HG02970 (cell line): ENCODE measurements around the gene FAT1.

Source experiments
- ATAC-seq: cut with Tn5 transposase; IDR thresholded peaks from one replicate; pipeline ENCODE4 v1.9.1; 2021; ENCODE audit warnings: mild to moderate bottlenecking, moderate library complexity, moderate number of reproducible peaks; ENCODE audit not compliant: unreplicated experiment, low FRiP score

FAT1 gene

GRCh38 chr4:186627226-186627865, 96.3 kb downstream of the FAT1 start:
- ATAC-seq, result no peak

DNA sequence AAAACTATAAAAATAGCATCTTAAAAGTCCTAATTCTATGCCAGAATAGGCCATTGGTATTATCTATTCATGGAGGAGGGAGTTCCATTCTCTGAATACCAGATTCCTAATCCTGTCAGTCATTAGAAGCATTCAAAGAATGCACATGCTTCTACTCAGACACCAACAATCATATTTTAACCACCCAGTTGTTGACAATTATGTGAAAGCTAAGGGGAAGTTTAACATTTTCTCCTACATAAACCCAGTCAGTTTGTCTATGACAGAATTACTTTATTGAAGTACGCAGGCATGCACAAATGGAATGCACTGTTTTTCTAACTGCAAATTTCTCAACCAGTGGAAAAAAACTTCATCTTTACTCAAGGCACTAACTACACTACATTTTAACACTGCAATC, 98.7 kb downstream of the FAT1 start:
- ATAC-seq, result no peak

- no peak for ATAC-seq
These were observed 100.1 kb downstream of the FAT1 start for GRCh38 chr4:186623546-186623945.

DNA sequence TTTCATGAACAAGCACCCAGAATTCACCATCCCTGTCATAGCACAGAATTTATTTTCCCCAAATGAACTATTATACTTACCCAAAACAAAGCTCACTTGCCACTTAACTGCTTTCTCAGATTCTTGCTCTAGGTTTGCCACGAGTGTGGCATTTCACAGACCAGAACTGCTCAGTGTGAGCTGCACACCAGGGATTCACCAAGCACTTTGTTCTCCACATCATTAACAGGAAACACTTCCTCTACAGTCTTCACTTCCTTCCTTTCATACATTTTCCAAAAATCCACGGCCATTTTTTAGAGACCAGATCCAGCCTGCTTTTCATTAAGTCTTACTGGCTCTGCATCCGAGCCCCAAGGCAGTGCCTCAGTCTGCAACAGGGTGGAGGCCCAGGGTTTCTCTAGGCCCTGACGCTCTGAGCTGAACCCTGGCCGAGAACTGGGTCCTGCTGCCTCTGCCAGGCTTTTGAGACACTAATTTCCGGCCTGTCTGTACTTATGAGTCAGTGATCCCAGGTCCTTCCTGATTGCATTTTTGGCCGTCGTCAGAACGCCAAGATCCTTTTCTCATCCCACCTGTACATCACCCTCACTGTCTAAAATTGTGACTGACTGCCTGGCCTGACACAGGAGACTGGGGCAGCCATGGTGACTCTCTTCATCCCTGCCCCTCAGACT, 100.7 kb downstream of the FAT1 start:
- ATAC-seq, result no peak

GRCh38 chr4:186621959-186622553, 101.6 kb downstream of the FAT1 start:
- no peak for ATAC-seq

DNA sequence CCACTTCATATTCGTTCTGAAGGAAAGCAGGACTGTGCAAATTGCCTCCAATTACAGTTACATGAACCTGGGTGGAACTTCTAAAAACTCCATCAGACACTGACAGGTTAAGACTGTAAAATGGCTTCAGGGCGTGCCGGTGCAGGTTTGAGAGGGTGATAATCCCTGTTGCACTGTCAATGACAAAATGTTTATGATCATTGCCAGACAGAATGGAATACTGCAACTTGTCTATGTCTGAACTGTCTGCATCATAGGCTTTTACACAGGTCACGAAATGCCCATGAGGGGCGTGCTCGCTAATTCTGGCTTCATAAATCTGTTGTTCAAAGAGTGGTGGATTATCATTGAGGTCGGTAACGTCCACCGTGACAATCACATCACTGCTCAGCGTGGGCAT, 104.6 kb downstream of the FAT1 start:
- ATAC-seq, result no peak

GRCh38 chr4:186617921-186618320, 105.7 kb downstream of the FAT1 start:
- ATAC-seq, result no peak

DNA sequence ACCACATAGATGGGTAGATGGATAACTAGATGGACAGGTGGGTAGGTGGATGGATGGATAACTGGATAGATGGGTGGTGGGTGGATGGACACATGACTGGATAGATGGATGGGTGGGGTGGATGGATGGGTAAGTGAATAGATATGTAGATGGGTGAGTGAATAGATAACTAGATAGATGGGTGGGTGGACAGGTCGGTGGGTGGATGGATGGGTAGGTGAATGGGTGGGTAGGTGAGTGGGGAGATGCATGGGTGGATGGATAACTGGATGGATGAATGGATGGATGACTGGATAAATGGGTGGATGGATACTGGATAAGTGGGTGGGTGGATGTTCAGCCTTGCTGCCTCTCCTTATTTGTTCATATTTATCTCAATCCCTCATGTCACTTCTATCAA, 116.2 kb downstream of the FAT1 start:
- no peak for ATAC-seq

DNA sequence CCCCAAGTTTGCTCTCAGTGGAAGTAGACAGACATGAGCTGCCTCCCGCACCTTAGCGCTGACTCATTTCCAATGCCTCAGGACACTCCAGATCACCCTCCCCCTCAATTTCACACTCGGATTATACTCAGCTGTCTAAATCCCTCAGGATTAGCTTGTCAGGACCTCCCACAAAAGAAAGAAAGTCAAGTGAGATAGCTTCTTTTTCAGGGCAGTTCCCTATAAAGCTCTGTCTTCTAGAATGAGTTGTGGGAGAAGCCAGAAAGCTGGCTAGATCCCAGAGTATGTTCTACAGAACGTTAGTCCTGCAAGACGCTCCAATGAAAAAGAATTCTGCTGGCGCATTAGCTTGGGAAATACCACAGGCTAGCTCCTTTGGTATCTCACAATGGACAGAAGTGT, 117.1 kb downstream of the FAT1 start:
- no peak for ATAC-seq

DNA sequence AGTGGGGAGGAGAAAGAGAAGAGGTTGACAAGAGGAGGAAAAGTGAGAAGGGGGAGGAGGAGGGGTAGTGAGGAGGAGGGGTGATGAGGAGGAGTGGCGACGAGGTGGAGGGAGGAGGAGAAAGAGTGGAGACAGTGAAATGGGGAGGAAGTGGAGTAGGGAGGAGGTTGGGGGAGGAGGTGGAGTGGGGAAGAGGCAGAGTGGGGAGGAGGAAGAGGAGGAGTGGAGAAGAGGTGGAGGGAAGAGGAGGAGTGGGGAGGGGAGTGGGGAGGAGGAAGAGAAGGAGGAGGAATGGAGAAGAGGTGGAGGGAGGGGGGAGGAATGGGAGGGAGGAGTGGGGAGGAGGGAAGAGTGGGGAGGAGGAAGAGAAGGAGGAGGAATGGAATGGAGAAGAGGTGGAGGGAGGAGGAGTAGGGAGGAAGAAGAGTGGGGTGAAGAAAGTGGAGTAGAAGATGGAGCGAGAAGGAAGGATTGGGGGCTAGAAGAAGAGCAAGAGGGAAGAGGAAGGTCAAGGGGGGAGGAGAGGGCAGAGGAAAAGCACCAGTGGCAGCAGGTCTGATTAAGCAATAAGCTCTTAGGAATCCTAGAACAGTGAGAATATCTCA, 118.3 kb downstream of the FAT1 start:
- no peak for ATAC-seq

GRCh38 chr4:186604124-186604807, 119.4 kb downstream of the FAT1 start:
- no peak for ATAC-seq

GRCh38 chr4:186602978-186603377, 120.7 kb downstream of the FAT1 start:
- no peak for ATAC-seq

- ATAC-seq, result no peak
These were observed 124.2 kb downstream of the FAT1 start for GRCh38 chr4:186599483-186599882.

GRCh38 chr4:186598686-186599085, 125.0 kb downstream of the FAT1 start:
- no peak for ATAC-seq

DNA sequence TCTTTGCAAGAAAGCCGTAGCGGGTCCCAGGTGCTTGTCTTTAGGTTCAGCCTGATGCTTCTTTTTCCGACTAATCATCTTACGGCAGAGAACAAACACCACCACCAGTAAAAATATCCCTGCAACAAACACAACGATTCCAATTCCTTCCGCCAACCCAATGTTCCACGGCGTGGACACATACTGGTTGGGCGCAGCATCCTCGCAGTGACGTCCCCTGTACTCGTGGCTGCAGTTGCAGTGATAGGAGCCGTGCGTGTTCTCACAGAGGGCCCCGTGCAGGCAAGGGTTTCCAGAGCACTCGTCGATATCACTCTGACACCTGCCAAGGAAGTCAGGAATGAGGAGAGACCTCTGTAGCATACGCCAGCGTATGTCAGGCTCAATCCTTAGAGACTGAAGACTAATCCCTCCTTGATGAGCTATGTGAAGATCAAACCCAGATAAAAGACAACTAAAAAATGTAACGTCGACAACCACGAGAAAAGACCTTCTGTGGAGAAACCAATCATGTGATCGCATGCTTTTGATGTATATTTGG, 126.7 kb downstream of the FAT1 start:
- no peak for ATAC-seq

DNA sequence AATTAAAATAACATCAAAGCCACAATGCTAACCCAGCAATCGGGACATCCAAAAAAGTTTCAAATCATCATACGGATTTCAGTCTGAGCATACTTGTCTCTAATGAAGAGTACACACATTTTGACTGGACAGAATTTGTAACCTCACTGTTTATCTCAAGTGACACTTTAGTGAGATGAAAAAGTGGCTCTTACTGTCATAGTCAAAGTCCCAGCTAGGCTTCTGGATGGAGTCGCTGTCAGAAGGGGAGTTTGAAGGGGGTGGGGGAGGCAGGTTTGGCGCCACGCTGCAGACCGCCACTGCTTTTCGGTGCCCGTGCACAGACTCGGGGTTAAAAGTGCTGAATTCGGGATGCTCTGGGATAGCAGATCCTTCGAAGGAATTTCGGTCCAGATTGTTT, 127.3 kb downstream of the FAT1 start:
- ATAC-seq, result no peak

GRCh38 chr4:186593587-186593973, 130.1 kb downstream of the FAT1 start:
- ATAC-seq, result no peak

DNA sequence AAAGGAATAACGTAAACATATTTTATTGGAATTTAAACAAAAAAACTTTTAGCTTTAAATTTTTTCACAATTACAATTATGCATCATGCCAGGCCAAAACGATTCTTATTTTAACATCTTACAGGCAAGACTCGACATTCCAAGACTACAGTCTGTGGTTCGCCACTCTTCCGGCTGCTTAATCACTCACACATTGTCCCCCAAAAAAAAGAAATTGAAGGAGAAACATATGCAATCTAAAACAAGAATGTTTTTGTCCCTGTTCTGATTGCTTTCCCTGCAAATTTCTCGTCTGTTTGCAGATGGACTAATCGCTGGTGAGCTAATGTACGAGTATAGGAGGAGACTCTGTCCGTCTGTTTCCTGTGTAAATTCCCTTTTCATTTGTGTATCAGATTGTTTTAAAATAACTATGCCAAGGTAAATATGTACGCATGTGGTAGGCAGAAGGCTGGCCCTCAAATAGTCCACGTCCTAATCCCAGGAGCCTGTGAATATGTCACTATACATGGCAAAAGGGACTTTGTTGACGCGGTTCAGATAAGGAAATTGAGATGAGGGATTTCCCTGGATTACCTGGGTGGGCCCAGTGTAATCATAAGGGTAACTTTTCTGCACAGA, 130.6 kb downstream of the FAT1 start:
- no peak for ATAC-seq

- no peak for ATAC-seq
These were observed 131.2 kb downstream of the FAT1 start for GRCh38 chr4:186592445-186592844.

GRCh38 chr4:186591651-186592050, 132.0 kb downstream of the FAT1 start:
- ATAC-seq, result no peak
